GM19035 (cell line): ENCODE results near the gene OSBPL7.
"Not testable (repeated sequence)": the region's sequence is repeated elsewhere in the genome, so short reads cannot be mapped to it uniquely, and the experiment has no call there.

Experiments
- ATAC-seq: cut with Tn5 transposase; IDR thresholded peaks from one replicate; pipeline ENCODE4 v1.9.1; 2021; ENCODE audit not compliant: unreplicated experiment

OSBPL7 gene

DNA sequence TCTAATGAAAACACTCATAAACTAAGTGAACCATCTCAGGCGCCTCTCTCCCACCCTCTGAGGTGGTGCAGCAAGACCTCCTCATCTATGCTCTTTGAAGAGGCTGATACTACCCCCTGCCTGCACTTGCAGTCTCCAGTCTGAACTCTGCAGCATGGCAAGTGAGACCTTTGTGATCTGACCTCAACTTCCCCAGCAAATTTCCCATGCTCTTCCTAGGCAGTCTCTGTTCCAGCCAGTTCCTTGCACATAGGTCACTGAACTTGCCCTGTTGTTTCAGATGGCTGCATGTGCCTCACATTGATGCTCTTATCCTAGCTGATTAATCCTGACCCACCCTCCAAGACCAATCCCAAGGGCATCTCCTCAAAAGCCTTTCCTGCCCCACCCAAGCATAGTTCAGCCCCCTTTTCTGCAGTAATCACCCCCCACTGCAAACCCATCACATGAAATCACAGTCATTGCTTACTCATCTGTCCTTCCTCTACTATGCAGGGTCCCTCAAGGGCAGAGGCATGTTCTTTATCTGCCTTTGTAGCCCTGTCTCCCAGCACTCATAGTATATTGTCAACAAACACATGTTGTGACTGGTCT lies 46.5 kb downstream of the OSBPL7 start:
- ATAC-seq = no peak

DNA sequence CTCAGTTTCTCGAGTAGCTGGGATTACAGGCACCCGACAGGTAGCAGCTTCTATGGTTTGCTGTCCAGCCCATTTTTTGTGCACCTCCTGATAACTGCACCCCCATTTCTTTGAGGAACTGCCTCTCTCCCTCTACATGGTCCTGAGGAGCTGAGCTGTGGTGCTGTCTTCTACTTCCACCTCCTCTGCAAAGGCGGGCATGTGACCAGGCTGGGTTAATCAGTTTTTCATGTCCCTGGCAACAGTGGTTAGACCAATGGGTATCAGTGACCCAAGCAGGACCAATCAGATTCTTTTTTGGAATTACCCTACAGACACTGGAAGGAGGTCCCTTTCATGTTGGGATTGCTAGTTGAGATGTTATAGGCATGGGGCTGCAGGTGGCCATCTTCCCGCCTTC lies 47.3 kb downstream of the OSBPL7 start:
- no peak for ATAC-seq

- ATAC-seq = not testable (repeated sequence)
These were observed 47.9 kb downstream of the OSBPL7 start for GRCh38 chr17:47773649-47774048.

DNA sequence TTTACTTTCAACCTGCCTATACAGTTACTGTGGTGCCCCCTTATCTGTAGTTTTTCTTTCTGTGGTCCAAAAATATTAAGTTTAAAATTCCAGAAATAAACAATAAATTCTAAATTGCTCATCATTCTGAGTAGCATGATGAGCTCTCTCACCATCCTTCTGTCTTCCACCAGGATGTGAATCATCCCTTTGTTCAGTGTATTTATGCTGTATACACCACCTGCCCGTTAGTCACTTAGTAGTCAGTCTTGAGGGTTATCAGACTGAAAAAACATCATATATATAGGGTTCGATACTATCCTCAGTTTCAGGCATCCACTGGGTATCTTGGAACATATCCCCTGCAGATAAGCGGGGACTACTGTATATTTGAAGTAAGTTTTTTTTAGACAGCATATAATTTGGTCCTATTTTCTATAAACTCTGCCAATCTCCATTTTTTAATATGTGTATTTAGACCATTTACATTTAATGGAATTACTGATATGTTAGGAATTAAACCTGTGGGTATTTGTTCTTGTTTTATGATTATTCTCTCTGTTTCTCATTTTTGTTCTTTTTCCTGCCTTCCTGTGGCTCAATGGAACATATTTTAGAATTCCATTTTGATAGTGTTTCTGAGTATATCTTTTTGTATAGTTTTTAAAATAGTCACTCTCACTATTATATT lies 57.5 kb downstream of the OSBPL7 start:
- no peak for ATAC-seq

- ATAC-seq = no peak
These were observed 58.9 kb downstream of the OSBPL7 start for GRCh38 chr17:47762728-47763127.

DNA sequence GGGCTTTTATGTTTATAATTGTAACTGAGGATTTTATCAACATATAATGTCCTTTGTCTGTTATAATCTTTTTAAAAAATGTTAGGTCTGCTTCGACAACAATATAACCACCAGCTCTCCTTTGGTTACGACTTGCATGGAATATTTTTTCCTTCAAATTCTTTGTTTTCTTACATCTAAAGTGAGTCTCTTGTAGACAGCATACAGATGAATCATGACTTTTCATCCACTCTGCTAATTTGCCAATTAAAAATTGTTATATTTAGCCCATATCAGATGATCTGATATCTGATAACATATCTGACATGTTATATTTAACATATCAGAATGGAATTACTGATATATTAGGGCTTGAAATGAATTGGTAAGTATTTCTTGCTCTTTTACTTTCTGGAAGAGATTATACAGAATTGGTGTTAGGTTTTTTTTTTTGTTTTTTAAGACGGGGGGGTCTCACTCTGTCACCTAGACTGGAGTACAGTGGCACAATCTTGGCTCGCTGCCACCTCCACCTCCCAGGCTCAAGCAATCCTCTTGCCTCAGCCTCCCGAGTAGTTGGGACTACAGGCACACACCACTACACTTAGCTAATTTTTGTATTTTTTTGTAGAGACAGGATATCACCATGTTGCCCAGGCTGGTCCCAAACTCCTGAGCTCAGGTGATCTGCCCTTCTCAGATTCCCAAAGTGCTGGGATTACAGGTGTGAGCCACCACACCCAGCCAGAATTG lies 61.0 kb downstream of the OSBPL7 start:
- ATAC-seq = no peak

- no peak for ATAC-seq
These were observed 64.2 kb downstream of the OSBPL7 start for GRCh38 chr17:47757386-47757785.
